ENCODE measurements around the gene ZSWIM8. TPM values are rescaled to one million over a fixed set of nuclear protein-coding genes. Genes with fewer than 3 reads are reported as not detected.
A peak's percentile ranks its signal among the peaks of the same experiment; 100 is the strongest.

ZSWIM8 gene
- total RNA-seq, 2 donors from 2014 or later, result 72.0 to 81.3 TPM

GRCh38 chr10:73762915-73763314, 22.5 kb upstream of the ZSWIM8 start:
- ATAC-seq (replicated peaks in 1 of 2), result peak; percentile 66 to 68
- H3K27ac Mint-ChIP-seq, result peak overlapping the region; percentile 52
- peak overlapping the region; percentile 2 to 42 for H3K4me3 Mint-ChIP-seq
- no peaks in the 10 kb centered on the region for H3K27me3 Mint-ChIP-seq (ENCODE audit: low read depth)
- peaks cover 18 to 32% of the 10 kb centered on the region in 2 donors for H3K36me3 Mint-ChIP-seq (ENCODE audit: insufficient read depth in 2 of 2)
- no peak for DNase-seq
- no peaks in the 10 kb centered on the region for H3K9me3 Mint-ChIP-seq
- H3K4me1 Mint-ChIP-seq (ENCODE audit: low read depth), result peaks cover 52% of the 10 kb centered on the region

- H3K4me3 Mint-ChIP-seq, result peak overlapping the region in 1 of 2 donors; percentile 42
- H3K27ac Mint-ChIP-seq, result peak overlapping the region; percentile 52
- H3K9me3 Mint-ChIP-seq, result no peaks in the 10 kb centered on the region
- H3K36me3 Mint-ChIP-seq (ENCODE audit: insufficient read depth in 2 of 2), result peaks cover 18 to 32% of the 10 kb centered on the region in 2 donors
- ATAC-seq (replicated peaks in 1 of 2) (peak; percentile 8 to 32), DNase-seq (no peak)
- H3K27me3 Mint-ChIP-seq (ENCODE audit: low read depth), result no peaks in the 10 kb centered on the region
- H3K4me1 Mint-ChIP-seq (ENCODE audit: low read depth), result peaks cover 50% of the 10 kb centered on the region
Measured at GRCh38 chr10:73763343-73763742, 22.1 kb upstream of the ZSWIM8 start.

GRCh38 chr10:73765066-73765465, 20.3 kb upstream of the ZSWIM8 start:
- ATAC-seq (replicated peaks in 1 of 2) (no peak), DNase-seq (no peak)
- H3K9me3 Mint-ChIP-seq, result no peaks in the 10 kb centered on the region
- peak overlapping the region; percentile 34 for H3K27ac Mint-ChIP-seq
- peaks cover 44% of the 10 kb centered on the region for H3K4me1 Mint-ChIP-seq (ENCODE audit: low read depth)
- H3K4me3 Mint-ChIP-seq, result no peak overlapping the region
- H3K27me3 Mint-ChIP-seq (ENCODE audit: low read depth), result no peaks in the 10 kb centered on the region
- peaks cover 18 to 32% of the 10 kb centered on the region in 2 donors for H3K36me3 Mint-ChIP-seq (ENCODE audit: insufficient read depth in 2 of 2)

GRCh38 chr10:73768881-73769280, 16.5 kb upstream of the ZSWIM8 start:
- peak overlapping the region; percentile 36 for H3K27ac Mint-ChIP-seq
- peaks cover 38% of the 10 kb centered on the region for H3K4me1 Mint-ChIP-seq (ENCODE audit: low read depth)
- ATAC-seq (replicated peaks in 1 of 2), result peak in 1 of 2 donors; percentile 17
- H3K36me3 Mint-ChIP-seq (ENCODE audit: insufficient read depth in 2 of 2), result peaks cover 16 to 24% of the 10 kb centered on the region in 2 donors
- H3K4me3 Mint-ChIP-seq, result no peak overlapping the region
- DNase-seq, result peak; percentile 60 to 62
- no peaks in the 10 kb centered on the region for H3K9me3 Mint-ChIP-seq
- H3K27me3 Mint-ChIP-seq (ENCODE audit: low read depth), result no peaks in the 10 kb centered on the region

- Mint-ChIP-seq H3K27ac (no peak overlapping the region), H3K36me3 (ENCODE audit: insufficient read depth in 2 of 2) (peaks cover 17 to 25% of the 10 kb centered on the region in 2 donors), H3K27me3 (ENCODE audit: low read depth) (no peaks in the 10 kb centered on the region), H3K9me3 (no peaks in the 10 kb centered on the region), H3K4me3 (no peak overlapping the region), H3K4me1 (ENCODE audit: low read depth) (peaks cover 43% of the 10 kb centered on the region)
- ATAC-seq (replicated peaks in 1 of 2) (no peak), DNase-seq (no peak)
Measured at GRCh38 chr10:73769396-73769795, 16.0 kb upstream of the ZSWIM8 start.

GRCh38 chr10:73771722-73772280, 13.6 kb upstream of the ZSWIM8 start:
- peaks cover 11 to 22% of the 10 kb centered on the region in 2 donors for H3K36me3 Mint-ChIP-seq (ENCODE audit: insufficient read depth in 2 of 2)
- peak overlapping the region; percentile 80 for H3K27ac Mint-ChIP-seq
- ATAC-seq (replicated peaks in 1 of 2) (peak; percentile 9 to 10), DNase-seq (peak; percentile 83 to 91)
- peaks cover 55% of the 10 kb centered on the region for H3K4me1 Mint-ChIP-seq (ENCODE audit: low read depth)
- H3K9me3 Mint-ChIP-seq, result no peaks in the 10 kb centered on the region
- peak overlapping the region; percentile 86 to 95 for H3K4me3 Mint-ChIP-seq
- H3K27me3 Mint-ChIP-seq (ENCODE audit: low read depth), result no peaks in the 10 kb centered on the region

- DNase-seq (peak; percentile 84 to 85), ATAC-seq (replicated peaks in 1 of 2) (peak; percentile 79 to 80)
- no peaks in the 10 kb centered on the region for H3K9me3 Mint-ChIP-seq
- H3K4me1 Mint-ChIP-seq (ENCODE audit: low read depth), result peaks cover 62% of the 10 kb centered on the region
- no peaks in the 10 kb centered on the region for H3K27me3 Mint-ChIP-seq (ENCODE audit: low read depth)
- H3K36me3 Mint-ChIP-seq (ENCODE audit: insufficient read depth in 2 of 2), result peaks cover 13 to 22% of the 10 kb centered on the region in 2 donors
- peak overlapping the region; percentile 64 for H3K27ac Mint-ChIP-seq
- peak overlapping the region; percentile 86 to 95 for H3K4me3 Mint-ChIP-seq
Measured at GRCh38 chr10:73772281-73773151, 12.9 kb upstream of the ZSWIM8 start.

- DNase-seq (no peak), ATAC-seq (replicated peaks in 1 of 2) (peak in 1 of 2 donors; percentile 1)
- Mint-ChIP-seq H3K27ac (peak overlapping the region; percentile 64), H3K36me3 (ENCODE audit: insufficient read depth in 2 of 2) (peaks cover 10 to 22% of the 10 kb centered on the region in 2 donors), H3K27me3 (ENCODE audit: low read depth) (no peaks in the 10 kb centered on the region), H3K9me3 (no peaks in the 10 kb centered on the region), H3K4me1 (ENCODE audit: low read depth) (peaks cover 64% of the 10 kb centered on the region), H3K4me3 (peak overlapping the region; percentile 86 to 95)
Measured at GRCh38 chr10:73773152-73773879, 12.1 kb upstream of the ZSWIM8 start.

GRCh38 chr10:73774637-73775036, 10.8 kb upstream of the ZSWIM8 start:
- Mint-ChIP-seq H3K4me1 (ENCODE audit: low read depth) (peaks cover 63% of the 10 kb centered on the region), H3K9me3 (no peaks in the 10 kb centered on the region)
- no peak for ATAC-seq (replicated peaks in 1 of 2)

GRCh38 chr10:73779018-73779417, 6.4 kb upstream of the ZSWIM8 start:
- Mint-ChIP-seq H3K27ac (peak overlapping the region; percentile 44), H3K9me3 (no peaks in the 10 kb centered on the region), H3K27me3 (ENCODE audit: low read depth) (no peaks in the 10 kb centered on the region), H3K4me3 (no peak overlapping the region), H3K4me1 (ENCODE audit: low read depth) (peaks cover 79% of the 10 kb centered on the region), H3K36me3 (ENCODE audit: insufficient read depth in 2 of 2) (peaks cover 6 to 21% of the 10 kb centered on the region in 2 donors)
- DNase-seq, result no peak
- no peak for ATAC-seq (replicated peaks in 1 of 2)

More at GRCh38 chr10:73774637-73775036, 10.8 kb upstream of the ZSWIM8 start:
- H3K27ac Mint-ChIP-seq, result peak overlapping the region; percentile 2
- H3K4me3 Mint-ChIP-seq, result peak overlapping the region; percentile 86 to 95
- peaks cover 9 to 20% of the 10 kb centered on the region in 2 donors for H3K36me3 Mint-ChIP-seq (ENCODE audit: insufficient read depth in 2 of 2)
- DNase-seq, result no peak
- no peaks in the 10 kb centered on the region for H3K27me3 Mint-ChIP-seq (ENCODE audit: low read depth)

GRCh38 chr10:73779539-73780197, 5.7 kb upstream of the ZSWIM8 start:
- H3K27ac Mint-ChIP-seq, result peak overlapping the region; percentile 91
- H3K27me3 Mint-ChIP-seq (ENCODE audit: low read depth), result no peaks in the 10 kb centered on the region
- H3K4me3 Mint-ChIP-seq, result peak overlapping the region; percentile 97 to 99
- ATAC-seq (replicated peaks in 1 of 2) (no peak), DNase-seq (no peak)
- peaks cover 6 to 19% of the 10 kb centered on the region in 2 donors for H3K36me3 Mint-ChIP-seq (ENCODE audit: insufficient read depth in 2 of 2)
- H3K9me3 Mint-ChIP-seq, result no peaks in the 10 kb centered on the region
- peaks cover 77% of the 10 kb centered on the region for H3K4me1 Mint-ChIP-seq (ENCODE audit: low read depth)

GRCh38 chr10:73780301-73780700, 5.1 kb upstream of the ZSWIM8 start:
- no peak for ATAC-seq (replicated peaks in 1 of 2)
- Mint-ChIP-seq H3K27me3 (ENCODE audit: low read depth) (no peaks in the 10 kb centered on the region), H3K4me3 (peak overlapping the region; percentile 97 to 99), H3K36me3 (ENCODE audit: insufficient read depth in 2 of 2) (peaks cover 5 to 14% of the 10 kb centered on the region in 2 donors), H3K27ac (peak overlapping the region; percentile 91), H3K9me3 (no peaks in the 10 kb centered on the region), H3K4me1 (ENCODE audit: low read depth) (peaks cover 77% of the 10 kb centered on the region)
- DNase-seq, result no peak
